Heart right ventricle (tissue), 16 donors: ENCODE results near the gene TMC8. TPM values are rescaled to one million over a fixed set of nuclear protein-coding genes. Genes with fewer than 3 reads are reported as not detected.

Experiments
- ATAC-seq, 8 donors: fragments of 200-7000 bp; cut with Tn5 transposase; one replicate each; pipeline ENCODE4 v1.9.1; 2020; ENCODE audit warnings: mild to moderate bottlenecking in 8 of 8, moderate library complexity in 8 of 8, moderate number of reproducible peaks in 1 of 8
- DNase-seq, 2 donors: peaks; one replicate each; pipeline ENCODE4 v3.0.0-alpha.2; 2020
- H3K27ac ChIP-seq, 10 donors: fragments of 200-600 bp; sonication (generic) in 2 of 10; one replicate each; pipeline versions ENCODE4 v1.5.0 to v1.8.0; 2020 to 2022; ENCODE audit warnings: mild to moderate bottlenecking in 3 of 10
- H3K27me3 ChIP-seq, 7 donors: fragments of 200-600 bp; one replicate each; pipeline ENCODE4 v1.8.0; 2021 to 2022; ENCODE audit warnings: mild to moderate bottlenecking in 2 of 7
- H3K36me3 ChIP-seq, 9 donors: fragments of 200-600 bp; sonication (generic) in 1 of 9; one replicate each; pipeline versions ENCODE4 v1.5.0 to v1.8.0; 2020 to 2022; ENCODE audit warnings: mild to moderate bottlenecking in 2 of 9
- H3K4me1 ChIP-seq, 9 donors: fragments of 200-600 bp; sonication (generic) in 1 of 9; one replicate each; pipeline versions ENCODE4 v1.5.0 to v1.8.0; 2020 to 2022; ENCODE audit warnings: mild to moderate bottlenecking in 4 of 9
- H3K4me3 ChIP-seq, 10 donors: fragments of 200-600 bp; sonication (generic) in 2 of 10; one replicate each; pipeline versions ENCODE4 v1.5.0 to v1.8.0; 2020 to 2022; ENCODE audit warnings: mild to moderate bottlenecking in 7 of 10, moderate library complexity in 2 of 10
- H3K9me3 ChIP-seq, 11 donors: fragments of 200-600 bp in 10 of 11; sonication (generic) in 2 of 11; one replicate each; pipeline versions ENCODE4 v1.5.0 to v1.8.0; 2013 to 2022; ENCODE audit warnings: mild to moderate bottlenecking in 2 of 11, control low read depth in 1 of 11, moderate library complexity in 1 of 11
- WGBS, 2 donors: extraction: QIAGEN DNeasy Blood & Tissue Kit; methylation state at CpG; one replicate each; pipeline ENCODE4 v1.1.7; 2013; ENCODE audit warnings: inconsistent platforms in 1 of 2; 5-methylcytosine and 5-hydroxymethylcytosine counted together
- intact Hi-C, 10 donors: fragments of 100-400 bp; cut with DNase I; formaldehyde crosslinking; loops; one replicate each; pipeline versions ENCODE4 v1.11.1 to v1.14.2; 2022
- polyA plus RNA-seq, 2 donors: library from polyadenylated mRNA; stranded (reverse); fragments of 200-250 nt; gene quantifications; one replicate each; pipeline ENCODE4 v1.2.3, GENCODE V29; 2013
- total RNA-seq, 10 donors: library from RNA; stranded (reverse); fragmentation: NEBNext Ultra II Directional in 3 of 10; extraction: Animal tissue kit (Norgen Biotek cat#: 25700) in 3 of 10; gene quantifications; one replicate each; pipeline versions ENCODE4 v1.2.1 to v1.2.4, GENCODE V29; 2021 to 2023
- TF ChIP-seq, protein P1 (sequence below), 9 donors: fragments of 200-600 bp; sonication (generic) in 2 of 9; IDR thresholded peaks; one replicate each; pipeline versions ENCODE4 v1.5.0 to v1.8.0; 2021 to 2022; ENCODE audit warnings: antibody characterized with exemption in 9 of 9, mild to moderate bottlenecking in 5 of 9, moderate library complexity in 1 of 9
- donor health status: Arrhythmogenic right ventricular cardiomyopathy.
- donor health status: ischemic (EF 13 %, LVEDD 7.1; RV severe dilation, severe dysfunction).
- donor health status: healthy with polysubstance abuse.
- donor health status: DM: no; HTN: yes; CAD: no.
- donor health status: DM: no; HTN: no; CAD: no.
- donor health status: ischemic (EF 25% LVEDD 6.9; RV normal size, moderate dysfunction).
- donor health status: ischemic (EF 25% LVEDD 5.7; RV mildly dilated, moderate dysfunction).
- donor health status: healthy.
- donor health status: DM: yes; HTN: yes; CAD: no.
- donor health status: Ischemic cardiomyopathy.
- donor health status: ischemic (EF 35%, LVEDD 5.7; RV mildly dilated, moderate dysfunction).
- donor health status: nonischemic (EF 11% LVEDD 7.7; RV severe dilation, severe dysfunction).
- donor health status: DM: yes; HTN: yes; CAD: no.
- donor health status: PGD.
- donor health status: ischemic (EF 29% LVEDD 5.4; RV normal size, mild dysfunction).
- donor health status: nonischemic (EF 23%, LVEDD 6.1; RV moderate dilation, normal function).

TMC8 gene
- total and polyA plus RNA-seq, 12 donors: 0.85 to 11.2 (median 2.1) TPM

- 33 to 40% methylated on average over 19 of the region's 19 CpGs for WGBS, 2 donors
Observed at GRCh38 chr17:78172249-78173051, 41.9 kb downstream of the TMC8 start.

DNA sequence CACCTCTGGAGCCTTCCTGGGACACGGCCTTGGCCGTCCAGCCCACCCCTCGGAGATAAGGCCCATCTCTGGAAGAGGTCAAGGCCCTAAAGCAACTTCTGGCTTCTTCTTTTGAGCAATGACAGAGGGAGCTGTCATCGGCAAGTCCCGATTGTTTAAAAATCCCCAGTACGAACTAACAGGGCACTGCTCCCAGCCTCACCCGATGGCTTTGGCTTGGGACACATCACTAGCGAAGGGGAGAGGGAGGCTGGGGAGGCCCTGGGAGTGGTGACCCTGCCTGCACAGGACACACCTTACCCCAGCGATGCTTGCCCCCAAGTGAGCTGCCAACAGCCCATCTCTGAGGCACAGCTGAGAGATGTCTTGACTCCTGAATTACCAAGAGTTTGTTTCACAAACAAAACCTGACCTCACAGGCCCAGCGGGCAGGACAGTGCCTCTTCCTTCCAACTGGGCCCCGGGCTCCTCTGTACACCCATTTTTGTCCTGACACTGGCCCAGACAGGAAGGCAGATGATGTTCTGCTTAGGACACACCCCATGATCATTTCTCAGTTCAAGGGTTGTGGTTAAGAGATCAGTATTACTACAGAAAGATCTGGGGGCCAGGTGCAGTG is 42.6 kb downstream of the TMC8 start:
- 36 to 46% methylated on average over 11 of the region's 11 CpGs for whole genome bisulfite sequencing, 2 donors
- TF ChIP-seq, protein P1, sequence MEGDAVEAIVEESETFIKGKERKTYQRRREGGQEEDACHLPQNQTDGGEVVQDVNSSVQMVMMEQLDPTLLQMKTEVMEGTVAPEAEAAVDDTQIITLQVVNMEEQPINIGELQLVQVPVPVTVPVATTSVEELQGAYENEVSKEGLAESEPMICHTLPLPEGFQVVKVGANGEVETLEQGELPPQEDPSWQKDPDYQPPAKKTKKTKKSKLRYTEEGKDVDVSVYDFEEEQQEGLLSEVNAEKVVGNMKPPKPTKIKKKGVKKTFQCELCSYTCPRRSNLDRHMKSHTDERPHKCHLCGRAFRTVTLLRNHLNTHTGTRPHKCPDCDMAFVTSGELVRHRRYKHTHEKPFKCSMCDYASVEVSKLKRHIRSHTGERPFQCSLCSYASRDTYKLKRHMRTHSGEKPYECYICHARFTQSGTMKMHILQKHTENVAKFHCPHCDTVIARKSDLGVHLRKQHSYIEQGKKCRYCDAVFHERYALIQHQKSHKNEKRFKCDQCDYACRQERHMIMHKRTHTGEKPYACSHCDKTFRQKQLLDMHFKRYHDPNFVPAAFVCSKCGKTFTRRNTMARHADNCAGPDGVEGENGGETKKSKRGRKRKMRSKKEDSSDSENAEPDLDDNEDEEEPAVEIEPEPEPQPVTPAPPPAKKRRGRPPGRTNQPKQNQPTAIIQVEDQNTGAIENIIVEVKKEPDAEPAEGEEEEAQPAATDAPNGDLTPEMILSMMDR (IDR thresholded peaks at IDR 0.05): no peak
- H3K36me3 ChIP-seq: peaks cover 0 to 38% (median 10%) of the 10 kb centered on the region in 9 donors
- H3K4me3 ChIP-seq: no peak overlapping the region
- H3K4me1 ChIP-seq: peaks cover 39 to 82% (median 70%) of the 10 kb centered on the region in 9 donors
- H3K27ac ChIP-seq: peak overlapping the region; percentile 80 to 94 (median 88)
- ATAC-seq (peak in 5 of 8 donors; percentile 3 to 15 (median 7)), DNase-seq (peak in 1 of 2 donors; percentile 21)
- H3K27me3 ChIP-seq: no peaks in the 10 kb centered on the region
- intact Hi-C loops: loop anchor here in 4 of 10 donors (5.0 to 10.0 kb wide), 2 partner anchors 46 to 148 kb away; partner anchors contain the start of gene TMC6 (in 3 of the 4)
- H3K9me3 ChIP-seq: no peaks in the 10 kb centered on the region

More at GRCh38 chr17:78172249-78173051, 41.9 kb downstream of the TMC8 start:
- ATAC-seq (peak; percentile 9 to 63 (median 36)), DNase-seq (peak; percentile 56 to 57)
- Histone ChIP-seq H3K27ac (peak overlapping the region; percentile 80 to 94 (median 88)), H3K36me3 (peaks cover 0 to 38% (median 10%) of the 10 kb centered on the region in 9 donors), H3K4me3 (peak overlapping the region in 2 of 10 donors; percentile 8 to 27), H3K27me3 (no peaks in the 10 kb centered on the region), H3K4me1 (peaks cover 39 to 87% (median 70%) of the 10 kb centered on the region in 9 donors), H3K9me3 (no peaks in the 10 kb centered on the region)
- TF ChIP-seq, protein P1 (IDR thresholded peaks at IDR 0.05): no peak
- intact Hi-C loops: loop anchor here in 4 of 10 donors (5.0 to 10.0 kb wide), 2 partner anchors 45 to 148 kb away; partner anchors contain the start of gene TMC6 (in 3 of the 4)

DNA sequence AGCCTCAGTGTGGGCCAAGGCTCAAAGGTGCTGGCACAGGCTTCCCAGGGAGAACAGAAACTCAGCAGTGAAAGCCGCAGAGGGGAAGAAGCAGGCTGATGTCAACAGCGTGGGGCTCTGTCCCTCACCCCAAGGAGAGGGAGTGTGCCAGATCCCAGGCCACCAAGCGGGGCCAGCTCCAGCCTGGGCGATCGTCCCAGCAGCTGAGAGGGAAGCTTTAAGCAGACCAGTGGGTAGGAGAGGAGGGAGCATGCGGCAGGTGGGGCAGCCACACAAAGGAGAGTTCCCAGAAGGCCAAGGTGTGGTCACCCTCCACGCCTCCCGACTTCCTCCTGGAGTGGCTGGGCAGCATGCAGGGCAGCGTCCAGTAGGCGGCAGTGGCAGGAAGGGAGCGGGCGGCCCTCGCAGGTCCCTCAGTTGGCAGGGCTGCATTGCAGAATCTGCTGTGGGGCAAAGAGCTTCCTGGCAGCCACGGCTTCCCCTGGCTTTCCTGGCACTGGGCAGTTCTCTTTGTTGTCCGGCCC is 43.8 kb downstream of the TMC8 start:
- H3K36me3 ChIP-seq: peaks cover 0 to 43% (median 10%) of the 10 kb centered on the region in 9 donors
- H3K27me3 ChIP-seq: no peaks in the 10 kb centered on the region
- WGBS, 2 donors: 20 to 25% methylated on average over 15 of the region's 15 CpGs
- TF ChIP-seq, protein P1 (IDR thresholded peaks at IDR 0.05): peak; percentile 39 to 79 (median 63)
- no peaks in the 10 kb centered on the region for H3K9me3 ChIP-seq
- ATAC-seq (peak; percentile 61 to 82 (median 77)), DNase-seq (peak; percentile 83 to 87)
- H3K4me3 ChIP-seq: peak overlapping the region in 1 of 10 donors; percentile 25
- peaks cover 37 to 83% (median 65%) of the 10 kb centered on the region in 9 donors for H3K4me1 ChIP-seq
- H3K27ac ChIP-seq: peak overlapping the region; percentile 80 to 94 (median 88)
- intact Hi-C loops: loop anchor here in 5 of 10 donors (1.0 to 10.0 kb wide), 4 partner anchors 47 to 150 kb away; partner anchors contain the start of gene TMC6 (in 3 of the 5)
